ENCODE data around the gene COL18A1.

DNA sequence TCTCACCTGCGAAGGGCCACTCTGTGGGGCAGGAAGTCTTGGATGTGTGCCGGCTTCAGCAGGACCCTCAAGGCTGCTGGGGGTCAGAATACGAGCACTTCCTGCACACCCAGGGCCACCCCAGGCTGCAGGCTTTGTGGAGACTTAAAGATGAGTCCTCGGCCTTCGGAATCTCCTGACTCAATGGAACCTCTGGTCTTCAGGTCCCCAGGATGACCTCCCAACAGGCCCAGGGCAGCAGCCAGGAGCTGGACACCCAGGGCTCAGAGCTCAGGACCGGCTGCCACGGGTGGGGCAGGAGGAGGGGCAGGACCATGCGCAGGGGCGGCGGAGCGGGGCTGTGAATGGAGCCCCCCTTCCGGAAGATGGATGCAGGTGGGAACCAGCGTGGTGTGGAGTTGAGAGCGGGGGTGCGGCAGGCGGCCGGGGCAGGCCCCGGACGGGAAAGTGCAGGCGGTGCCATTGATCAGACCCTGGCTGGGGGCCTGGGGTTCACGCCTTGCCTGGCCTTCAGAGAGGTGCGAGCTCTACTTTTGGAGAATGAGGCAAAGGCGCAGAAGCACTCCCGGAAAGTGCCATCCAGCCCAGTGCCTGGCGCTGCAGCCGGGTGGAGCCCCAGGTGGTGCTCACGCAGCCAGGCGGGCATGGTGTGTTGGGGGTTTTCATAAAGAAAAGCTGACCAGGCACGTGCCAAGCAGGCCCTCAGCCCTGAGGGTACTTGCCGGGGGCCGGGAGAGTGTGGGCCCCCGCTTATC is 10.4 kb downstream of the COL18A1 start:
- no peak for TF ChIP-seq GABPA (IDR thresholded peaks at IDR 0.05; ENCODE audit: low read depth)
- no peak for TF ChIP-seq EP300 (IDR thresholded peaks at IDR 0.05; ENCODE audit: borderline replicate concordance in 1 of 2, low read depth in 1 of 2, low read length in 1 of 2)
- TF ChIP-seq RFX5 (IDR thresholded peaks at IDR 0.05; ENCODE audit: low read length), result no peak
- TF ChIP-seq MXI1 (IDR thresholded peaks at IDR 0.05; ENCODE audit: low read depth, low read length), result no peak
